Measurements from ENCODE around the gene RNF166. TPM values are rescaled to one million over a fixed set of nuclear protein-coding genes. Genes with fewer than 3 reads are reported as not detected.

The RNF166 gene
- total and polyA plus RNA-seq, 2 donors (not counting 1 experiment from before 2014, with no cell fraction given), result 6.6 to 9.7 TPM

DNA sequence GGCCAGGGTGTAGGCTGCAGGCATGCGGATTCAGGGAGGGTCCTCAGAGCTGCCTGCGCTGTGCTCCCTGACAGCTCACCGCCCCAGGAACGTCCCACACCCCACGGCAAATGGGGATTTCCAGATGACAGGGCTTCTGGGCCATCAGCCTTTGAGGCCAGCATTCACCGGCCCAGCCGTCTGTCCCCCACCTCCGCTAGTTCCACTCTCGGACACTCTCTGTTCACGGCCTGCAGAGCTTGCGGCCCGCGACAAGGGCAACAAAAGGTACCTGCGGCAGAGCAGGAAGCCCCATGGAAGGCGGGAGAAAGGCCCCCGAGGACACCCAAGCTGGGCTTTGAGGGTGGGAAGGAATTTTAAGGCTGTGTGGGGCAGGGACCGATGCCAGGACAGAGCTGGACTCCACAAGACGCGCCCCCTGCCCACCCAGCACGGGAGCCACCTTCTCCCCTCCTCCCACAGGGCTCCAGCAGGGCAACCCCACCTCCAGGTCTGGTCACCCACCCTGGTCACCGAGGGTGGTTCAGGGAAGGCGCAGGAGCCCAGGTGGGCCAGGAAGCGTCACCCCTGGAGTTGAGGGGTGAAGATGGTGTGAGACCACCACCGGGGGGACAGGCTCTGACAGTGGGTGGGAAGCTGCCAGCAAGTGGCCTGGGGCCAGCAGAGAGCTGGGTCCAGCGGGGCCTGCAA, 49.8 kb downstream of the RNF166 start:
- no peak overlapping the region for H2AFZ ChIP-seq (ENCODE audit: low read length)
- no peak overlapping the region for H3K4me3 ChIP-seq (replicated peaks in 1 of 4; ENCODE audit: control extremely low read depth in 1 of 4, insufficient read depth in 1 of 4, low read depth in 3 of 4, low read length in 4 of 4)
- TF ChIP-seq, protein P1, sequence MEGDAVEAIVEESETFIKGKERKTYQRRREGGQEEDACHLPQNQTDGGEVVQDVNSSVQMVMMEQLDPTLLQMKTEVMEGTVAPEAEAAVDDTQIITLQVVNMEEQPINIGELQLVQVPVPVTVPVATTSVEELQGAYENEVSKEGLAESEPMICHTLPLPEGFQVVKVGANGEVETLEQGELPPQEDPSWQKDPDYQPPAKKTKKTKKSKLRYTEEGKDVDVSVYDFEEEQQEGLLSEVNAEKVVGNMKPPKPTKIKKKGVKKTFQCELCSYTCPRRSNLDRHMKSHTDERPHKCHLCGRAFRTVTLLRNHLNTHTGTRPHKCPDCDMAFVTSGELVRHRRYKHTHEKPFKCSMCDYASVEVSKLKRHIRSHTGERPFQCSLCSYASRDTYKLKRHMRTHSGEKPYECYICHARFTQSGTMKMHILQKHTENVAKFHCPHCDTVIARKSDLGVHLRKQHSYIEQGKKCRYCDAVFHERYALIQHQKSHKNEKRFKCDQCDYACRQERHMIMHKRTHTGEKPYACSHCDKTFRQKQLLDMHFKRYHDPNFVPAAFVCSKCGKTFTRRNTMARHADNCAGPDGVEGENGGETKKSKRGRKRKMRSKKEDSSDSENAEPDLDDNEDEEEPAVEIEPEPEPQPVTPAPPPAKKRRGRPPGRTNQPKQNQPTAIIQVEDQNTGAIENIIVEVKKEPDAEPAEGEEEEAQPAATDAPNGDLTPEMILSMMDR (conservative IDR thresholded peaks at IDR 0.05 in 1 of 2, IDR thresholded peaks at IDR 0.05 in 1 of 2; ENCODE audit: low read depth in 1 of 2, low read length in 2 of 2), result no peak
- TF ChIP-seq EZH2 (IDR thresholded peaks at IDR 0.05; ENCODE audit: low read length, missing control alignments), result no peak
- no peak overlapping the region for H3K27ac ChIP-seq (ENCODE audit: insufficient read depth, low read length)
- H3K27me3 ChIP-seq (ENCODE audit: control insufficient read depth, insufficient read depth, low read length), result no peaks in the 10 kb centered on the region
- H3K36me3 ChIP-seq (ENCODE audit: control insufficient read depth, insufficient read depth, low read length), result peaks cover 41% of the 10 kb centered on the region
- H3K4me1 ChIP-seq (ENCODE audit: control insufficient read depth, extremely low read depth, insufficient read depth, low read length), result peaks cover 2% of the 10 kb centered on the region
- no peaks in the 10 kb centered on the region for H4K20me1 ChIP-seq (ENCODE audit: control insufficient read depth, extremely low read depth, insufficient read depth, low read length)
- H3K4me2 ChIP-seq (ENCODE audit: extremely low read depth, insufficient read depth, low read length), result no peak overlapping the region
- H3K79me2 ChIP-seq (ENCODE audit: control insufficient read depth, insufficient read depth, low read length), result peaks cover 21% of the 10 kb centered on the region
- no peak for DNase-seq (ENCODE audit: low read depth in 2 of 2)
- no peaks in the 10 kb centered on the region for H3K9me3 ChIP-seq (ENCODE audit: control insufficient read depth, insufficient read depth, low read depth, low read length)
- no peak overlapping the region for H3K9ac ChIP-seq (ENCODE audit: insufficient read depth, low read length)

- TF ChIP-seq, protein P1 (conservative IDR thresholded peaks at IDR 0.05 in 1 of 2, IDR thresholded peaks at IDR 0.05 in 1 of 2; ENCODE audit: low read depth in 1 of 2, low read length in 2 of 2), result no peak
- no peak for TF ChIP-seq EZH2 (IDR thresholded peaks at IDR 0.05; ENCODE audit: low read length, missing control alignments)
- Histone ChIP-seq H3K9ac (ENCODE audit: insufficient read depth, low read length) (no peak overlapping the region), H3K27ac (ENCODE audit: insufficient read depth, low read length) (no peak overlapping the region), H4K20me1 (ENCODE audit: control insufficient read depth, extremely low read depth, insufficient read depth, low read length) (no peaks in the 10 kb centered on the region), H3K27me3 (ENCODE audit: control insufficient read depth, insufficient read depth, low read length) (no peaks in the 10 kb centered on the region), H3K79me2 (ENCODE audit: control insufficient read depth, insufficient read depth, low read length) (peaks cover 15% of the 10 kb centered on the region), H3K36me3 (ENCODE audit: control insufficient read depth, insufficient read depth, low read length) (peaks cover 41% of the 10 kb centered on the region), H3K4me2 (ENCODE audit: extremely low read depth, insufficient read depth, low read length) (no peak overlapping the region), H3K4me1 (ENCODE audit: control insufficient read depth, extremely low read depth, insufficient read depth, low read length) (peaks cover 6% of the 10 kb centered on the region), H3K9me3 (ENCODE audit: control insufficient read depth, insufficient read depth, low read depth, low read length) (no peaks in the 10 kb centered on the region), H3K4me3 (replicated peaks in 1 of 4; ENCODE audit: control extremely low read depth in 1 of 4, insufficient read depth in 1 of 4, low read depth in 3 of 4, low read length in 4 of 4) (no peak overlapping the region), H2AFZ (ENCODE audit: low read length) (no peak overlapping the region)
- DNase-seq (ENCODE audit: low read depth in 2 of 2), result no peak
These were observed 50.4 kb downstream of the RNF166 start for GRCh38 chr16:88655733-88656281.

DNA sequence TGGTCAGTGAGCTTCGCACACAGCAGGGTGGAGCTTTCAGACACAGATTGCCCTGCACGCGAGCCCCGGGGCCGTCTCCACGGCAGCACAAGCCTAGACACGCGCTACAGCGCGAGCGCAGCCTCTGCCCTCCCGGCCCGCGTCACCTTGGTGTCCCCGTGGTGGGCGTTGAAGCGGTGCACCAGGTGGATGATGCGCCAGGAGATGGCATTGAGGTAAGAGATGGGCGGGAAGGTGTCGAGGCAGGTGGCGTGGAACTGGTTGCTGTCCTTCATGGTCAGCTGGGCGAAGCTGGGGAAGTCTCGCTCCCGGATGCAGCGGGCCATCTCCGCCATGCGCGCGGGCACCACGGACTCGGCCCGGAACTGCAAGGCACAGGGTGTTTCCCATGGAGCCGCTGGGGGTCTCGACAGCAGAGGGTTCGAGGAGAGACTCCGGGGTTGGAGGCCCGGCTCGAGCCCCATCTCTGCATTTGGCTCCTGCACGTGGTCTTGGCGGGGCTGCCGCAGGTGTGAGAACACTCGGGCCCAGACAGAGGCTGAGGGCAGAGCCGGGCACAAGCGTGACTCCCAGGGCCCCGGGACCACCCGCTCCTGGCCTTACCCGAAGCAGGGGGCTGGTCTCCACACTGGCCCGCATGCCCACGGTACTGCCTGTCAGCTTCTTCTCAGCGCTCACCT, 51.0 kb downstream of the RNF166 start:
- Histone ChIP-seq H2AFZ (ENCODE audit: low read length) (no peak overlapping the region), H3K79me2 (ENCODE audit: control insufficient read depth, insufficient read depth, low read length) (peaks cover 14% of the 10 kb centered on the region), H3K36me3 (ENCODE audit: control insufficient read depth, insufficient read depth, low read length) (peaks cover 41% of the 10 kb centered on the region)

More for the DNA sequence above, 51.0 kb downstream of the RNF166 start:
- Histone ChIP-seq H3K9me3 (ENCODE audit: control insufficient read depth, insufficient read depth, low read depth, low read length) (no peaks in the 10 kb centered on the region), H3K4me2 (ENCODE audit: extremely low read depth, insufficient read depth, low read length) (no peak overlapping the region), H4K20me1 (ENCODE audit: control insufficient read depth, extremely low read depth, insufficient read depth, low read length) (no peaks in the 10 kb centered on the region), H3K9ac (ENCODE audit: insufficient read depth, low read length) (no peak overlapping the region), H3K4me3 (replicated peaks in 1 of 4; ENCODE audit: control extremely low read depth in 1 of 4, insufficient read depth in 1 of 4, low read depth in 3 of 4, low read length in 4 of 4) (no peak overlapping the region), H3K4me1 (ENCODE audit: control insufficient read depth, extremely low read depth, insufficient read depth, low read length) (peaks cover 8% of the 10 kb centered on the region), H3K27ac (ENCODE audit: insufficient read depth, low read length) (no peak overlapping the region), H3K27me3 (ENCODE audit: control insufficient read depth, insufficient read depth, low read length) (no peaks in the 10 kb centered on the region)
- no peak for DNase-seq (ENCODE audit: low read depth in 2 of 2)
- TF ChIP-seq, protein P1 (conservative IDR thresholded peaks at IDR 0.05 in 1 of 2, IDR thresholded peaks at IDR 0.05 in 1 of 2; ENCODE audit: low read depth in 1 of 2, low read length in 2 of 2), result no peak
- TF ChIP-seq EZH2 (IDR thresholded peaks at IDR 0.05; ENCODE audit: low read length, missing control alignments), result no peak
